GM12878 (cell line): Measurements from ENCODE around the gene ACOT12. TPM values are rescaled to one million over a fixed set of nuclear protein-coding genes. Genes with fewer than 3 reads are reported as not detected.

Source experiments
- ATAC-seq: fragments of 200-7000 bp; cut with Tn5 transposase; 3 replicates; pipeline ENCODE4 v1.9.1; 2020; ENCODE audit warnings: mild to moderate bottlenecking, moderate library complexity
- BruUV-seq: library from RNA; stranded (reverse); fragments of 400-500 nt; replicated peaks from 2 replicates; lab custom pipeline; 2021; lab: Mats Ljungman, UMichigan
- CTCF ChIA-PET: fragments of 300-600 bp; sonication (Branson Sonifier 250); formaldehyde crosslinking; extraction: SDS; loops from one replicate; lab custom pipeline; 2021; ENCODE audit warnings: inconsistent platforms; lab: Yijun Ruan, JAX
- POLR2A ChIA-PET: fragments of 350-600 bp; formaldehyde crosslinking; extraction: SDS; loops from one replicate; lab custom pipeline; 2021; ENCODE audit warnings: inconsistent platforms; lab: Charles Lee
- RAD21 ChIA-PET: fragments of 300-600 bp; sonication (Branson Sonifier 250); formaldehyde crosslinking; loops from one replicate; lab custom pipeline; 2023; ENCODE audit warnings: antibody characterized with exemption; ENCODE audit not compliant: unreplicated experiment; lab: Charles Lee
- SMC1A ChIA-PET: fragments of 300-600 bp; sonication (Branson Sonifier 250); formaldehyde crosslinking; loops from one replicate; lab custom pipeline; 2023; ENCODE audit not compliant: unreplicated experiment, uncharacterized antibody; lab: Charles Lee
- DNase-seq: peaks from one replicate; pipeline ENCODE4 v3.0.0-alpha.2; 2011; ENCODE audit warnings: low read depth, low spot score
- FAIRE-seq: peaks from 3 replicates; lab custom pipeline; 2011; peaks lifted over from hg19 to GRCh38; lab: Jason Lieb, UNC
- H2AFZ ChIP-seq: 2 replicates; pipeline ENCODE4 v1.6.0; 2011; ENCODE audit warnings: low read depth, low read length, control low read depth; ENCODE audit not compliant: control insufficient read depth
- H3K27ac ChIP-seq: 2 replicates; pipeline ENCODE4 v1.5.1; 2011; ENCODE audit warnings: control low read depth; ENCODE audit not compliant: control insufficient read depth, insufficient read depth
- H3K27me3 ChIP-seq, 2 experiments: replicated peaks in 1 of 2; 2 replicates each; pipeline versions ENCODE4 v1.6.0 to v1.6.1; 2011; ENCODE audit warnings: low read length in 1 of 2; ENCODE audit not compliant: control insufficient read depth in 2 of 2, insufficient read depth in 2 of 2
- H3K36me3 ChIP-seq, 2 experiments: 2 replicates each; pipeline ENCODE4 v1.5.1; 2011; ENCODE audit warnings: low read length in 1 of 2; ENCODE audit not compliant: control insufficient read depth in 2 of 2, insufficient read depth in 2 of 2
- H3K4me1 ChIP-seq: 2 replicates; pipeline ENCODE4 v1.6.1; 2011; ENCODE audit warnings: mild to moderate bottlenecking, low read length, moderate library complexity, mixed read lengths; ENCODE audit not compliant: control insufficient read depth, insufficient read depth
- H3K4me2 ChIP-seq: 2 replicates; pipeline ENCODE4 v1.6.0; 2011; ENCODE audit warnings: control low read depth; ENCODE audit not compliant: control insufficient read depth, insufficient read depth
- H3K4me3 ChIP-seq: fragments of 200-600 bp; sonication (generic); 2 replicates; pipeline ENCODE4 v1.5.1; 2016
- H3K79me2 ChIP-seq: 2 replicates; pipeline ENCODE4 v1.6.0; 2011; ENCODE audit warnings: low read length; ENCODE audit not compliant: control insufficient read depth, insufficient read depth
- H3K9ac ChIP-seq: 2 replicates; pipeline ENCODE4 v1.8.0; 2011; ENCODE audit warnings: low read length, control low read depth, mixed read lengths; ENCODE audit not compliant: control insufficient read depth, insufficient read depth
- H3K9me3 ChIP-seq: replicated peaks from 3 replicates; pipeline ENCODE4 v1.5.1; 2011; ENCODE audit warnings: mild to moderate bottlenecking, low read length; ENCODE audit not compliant: control insufficient read depth, insufficient read depth
- H4K20me1 ChIP-seq: 2 replicates; pipeline ENCODE4 v1.6.0; 2011; ENCODE audit not compliant: control insufficient read depth, insufficient read depth
- BCLAF1 ChIP-seq: fragments of 450-650 bp; IDR thresholded peaks from 2 replicates; pipeline ENCODE4 v1.6.1; 2017; ENCODE audit warnings: antibody characterized with exemption, mild to moderate bottlenecking, moderate library complexity
- CBX5 ChIP-seq: sonication (generic); IDR thresholded peaks from 2 replicates; pipeline ENCODE4 v1.6.1; 2016; ENCODE audit warnings: low read depth, moderate library complexity, mild to moderate bottlenecking, inconsistent platforms
- CREM ChIP-seq: IDR thresholded peaks from 2 replicates; pipeline ENCODE4 v1.6.1; 2014; ENCODE audit warnings: antibody characterized with exemption, low read depth
- FOS ChIP-seq: IDR thresholded peaks from 3 replicates; pipeline ENCODE4 v1.6.1; 2011; ENCODE audit warnings: borderline replicate concordance; ENCODE audit not compliant: insufficient read length; ENCODE audit errors: extremely low read depth
- GATAD2B ChIP-seq: fragments of 450-650 bp; conservative IDR thresholded peaks from 2 replicates; pipeline ENCODE4 v1.6.1; 2017; ENCODE audit warnings: low read depth, mild to moderate bottlenecking, moderate library complexity
- JUND ChIP-seq: IDR thresholded peaks from 2 replicates; pipeline ENCODE4 v1.6.1; 2012; ENCODE audit warnings: low read depth, mild to moderate bottlenecking, low read length, improper control_type of control experiment, moderate library complexity
- RAD21 ChIP-seq: IDR thresholded peaks from 2 replicates; pipeline ENCODE4 v1.6.1; 2011; ENCODE audit warnings: mild to moderate bottlenecking, low read depth, low read length, moderate library complexity; ENCODE audit not compliant: insufficient read depth
- RAD51 ChIP-seq: fragments of 450-650 bp; IDR thresholded peaks from 2 replicates; pipeline ENCODE4 v1.6.1; 2016; ENCODE audit warnings: moderate library complexity, mild to moderate bottlenecking, inconsistent platforms
- ZBTB40 ChIP-seq: fragments of 450-650 bp; IDR thresholded peaks from 2 replicates; pipeline ENCODE4 v1.6.1; 2016; ENCODE audit warnings: mild to moderate bottlenecking, moderate library complexity, borderline replicate concordance
- WGBS: methylation state at CpG from one replicate; pipeline ENCODE4 v1.1.6; 2016; ENCODE audit warnings: low lambda C conversion rate; ENCODE audit not compliant: insufficient replicate concordance, insufficient coverage; ENCODE audit errors: missing lambda C conversion rate; 5-methylcytosine and 5-hydroxymethylcytosine counted together
- in situ Hi-C: fragments of 300-500 bp; cut with MboI; formaldehyde crosslinking; loops from 9 replicates; pipeline ENCODE4 v1.14.3; 2018; ENCODE audit warnings: mixed read lengths
- intact Hi-C: fragments of 100-400 bp; cut with micrococcal nuclease; formaldehyde crosslinking; loops from one replicate; pipeline ENCODE4 v1.14.2; 2022; ENCODE audit not compliant: unreplicated experiment
- polyA plus RNA-seq, 11 experiments: library from polyadenylated mRNA; depleted of rRNA in 4 of 11; unstranded in 6 of 11; stranded (reverse) in 5 of 11; fragments of >200 nt; fragmentation: Nextera tagmentation in 4 of 11; fragmentation: Illumina TruSeq in 1 of 11; extraction: Ambion mirVana in 4 of 11; extraction: Trizol in 1 of 11; gene quantifications; 1 replicate in 1 of 11; 2 replicates in 10 of 11; pipeline versions ENCODE4 v1.2.1 to v1.2.3, GENCODE V29; 2011 to 2016; ENCODE audit warnings: inconsistent platforms in 2 of 11, missing spikeins in 2 of 11, low read depth in 1 of 11
- total RNA-seq, 4 experiments: library from RNA; depleted of rRNA in 3 of 4; stranded (reverse); fragments of >200 nt in 3 of 4; fragmentation: Illumina TruSeq in 1 of 4; extraction: Trizol in 1 of 4; gene quantifications; 2 replicates each; pipeline versions ENCODE4 v1.2.1 to v1.2.3, GENCODE V29; 2013 to 2021

ACOT12 gene
- total and polyA plus RNA-seq, 10 of the 15 experiments (the other 5 are each of a cell fraction or from before 2014, with no cell fraction given) = 0.08 TPM; not detected in 9

- Histone ChIP-seq H3K4me1 (no peaks in the 10 kb centered on the region), H3K27me3 (no peaks in the 10 kb centered on the region), H3K9ac (no peak overlapping the region), H3K4me2 (no peak overlapping the region), H3K9me3 (no peaks in the 10 kb centered on the region)
- ChIA-PET RAD21 (no interaction called here), CTCF (interaction anchor here (1.9 to 4.6 kb wide), 2 partner anchors 12 to 15 kb away, joined by 6 to 16 read pairs; partner anchors contain the start of gene ZCCHC9)
- DNase-seq (no peak), FAIRE-seq (no peak)
- in situ Hi-C loops = no loop called here
- TF ChIP-seq RAD51 (no peak), CREM (no peak), JUND (no peak), BCLAF1 (no peak), CBX5 (no peak), ZBTB40 (no peak), GATAD2B (no peak), FOS (no peak), RAD21 (no peak)
- TF ChIP-seq, all 136 proteins: peak for 0
- no peak for ATAC-seq
- H3K4me3 ChIP-seq = no peak overlapping the region
- POLR2A ChIA-PET = interaction anchor here (1.4 kb wide), 1 partner anchor 13 kb away, joined by 3 read pairs; the partner anchor contains the start of gene ZCCHC9
- no peak overlapping the region for H3K27ac ChIP-seq
- no peaks in the 10 kb centered on the region for H3K79me2 ChIP-seq
- no TSS peak for BruUV-seq
- no peaks in the 10 kb centered on the region; a peak in 1 of 4 replicates for H3K36me3 ChIP-seq
- H4K20me1 ChIP-seq = no peaks in the 10 kb centered on the region
- WGBS = 78% methylated on average over 3 of the region's 3 CpGs
- intact Hi-C loops = no loop called here
- no peak overlapping the region for H2AFZ ChIP-seq
- SMC1A ChIA-PET = interaction anchor here (0.6 to 1.9 kb wide), 2 partner anchors 15 to 1738 kb away, joined by 3 to 6 read pairs; no protein-coding TSS in a partner anchor
These were observed 79.4 kb downstream of the ACOT12 start for GRCh38 chr5:81314581-81314980.
